Measurements from ENCODE around the gene PRICKLE4. TPM values are rescaled to one million over a fixed set of nuclear protein-coding genes. Genes with fewer than 3 reads are reported as not detected.

PRICKLE4 gene
- total and polyA plus RNA-seq, 2 of the 13 experiments (the other 11 are each of a cell fraction or from before 2014, with no cell fraction given) = 0.92 to 1.2 TPM

DNA sequence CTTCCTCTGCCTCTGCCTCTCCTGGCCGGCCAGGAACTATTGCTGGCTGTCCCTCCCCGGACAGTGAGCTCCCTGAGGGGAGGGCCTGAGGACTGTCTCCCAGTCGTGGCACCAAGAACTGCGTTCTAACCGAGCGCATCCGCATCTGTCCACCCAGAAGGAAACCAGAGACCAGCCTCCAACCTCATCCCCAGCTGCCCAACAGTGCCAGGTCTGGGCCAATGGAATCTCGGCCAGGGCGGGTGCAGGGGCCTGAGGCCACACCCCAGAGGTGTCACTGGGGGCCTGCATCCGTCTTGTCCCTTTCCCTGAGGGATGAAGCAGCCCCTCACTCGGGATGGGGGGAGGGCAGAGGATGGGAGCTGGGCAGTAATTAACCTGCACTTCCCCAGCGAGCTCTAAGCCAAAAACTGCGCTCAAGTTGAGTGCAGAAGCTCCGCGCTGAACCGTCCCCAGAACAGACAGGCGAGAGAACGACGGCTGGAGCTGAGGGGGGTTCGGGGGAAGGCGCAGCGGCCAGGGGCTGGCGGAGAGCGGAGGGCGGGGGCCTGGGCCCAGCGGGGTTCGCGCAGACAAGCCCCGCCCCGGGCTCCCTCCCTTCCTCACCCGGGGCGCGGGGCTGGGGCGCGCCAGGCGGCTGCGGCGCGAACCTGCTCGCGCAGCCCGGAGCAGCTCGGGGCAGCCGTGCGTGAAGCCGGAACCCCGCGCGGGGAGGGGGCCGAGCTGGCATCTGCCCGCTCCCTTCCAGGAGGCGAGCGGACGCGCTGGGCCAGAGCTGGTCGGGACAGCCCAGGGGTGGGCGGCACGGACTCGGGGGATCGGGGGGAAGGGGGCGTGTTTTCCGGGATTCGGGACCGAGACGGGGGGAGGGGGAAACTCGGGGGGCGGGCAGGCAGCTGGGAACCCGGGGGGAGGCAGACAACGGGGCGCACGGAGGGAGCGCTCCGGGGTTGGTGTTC is 46.6 kb upstream of the PRICKLE4 start (continued):
- no peak for TF ChIP-seq HNF1A (IDR thresholded peaks at IDR 0.05; ENCODE audit: low read depth)
- TF ChIP-seq HNF1A (CRISPR knock-in tag; IDR thresholded peaks at IDR 0.05; ENCODE audit: borderline replicate concordance) = no peak; the same call in 1 of the 2 replicates
- TF ChIP-seq, protein P1, sequence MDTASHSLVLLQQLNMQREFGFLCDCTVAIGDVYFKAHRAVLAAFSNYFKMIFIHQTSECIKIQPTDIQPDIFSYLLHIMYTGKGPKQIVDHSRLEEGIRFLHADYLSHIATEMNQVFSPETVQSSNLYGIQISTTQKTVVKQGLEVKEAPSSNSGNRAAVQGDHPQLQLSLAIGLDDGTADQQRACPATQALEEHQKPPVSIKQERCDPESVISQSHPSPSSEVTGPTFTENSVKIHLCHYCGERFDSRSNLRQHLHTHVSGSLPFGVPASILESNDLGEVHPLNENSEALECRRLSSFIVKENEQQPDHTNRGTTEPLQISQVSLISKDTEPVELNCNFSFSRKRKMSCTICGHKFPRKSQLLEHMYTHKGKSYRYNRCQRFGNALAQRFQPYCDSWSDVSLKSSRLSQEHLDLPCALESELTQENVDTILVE (CRISPR knock-in tag; IDR thresholded peaks at IDR 0.05) = no peak
- TF ChIP-seq, protein P2, sequence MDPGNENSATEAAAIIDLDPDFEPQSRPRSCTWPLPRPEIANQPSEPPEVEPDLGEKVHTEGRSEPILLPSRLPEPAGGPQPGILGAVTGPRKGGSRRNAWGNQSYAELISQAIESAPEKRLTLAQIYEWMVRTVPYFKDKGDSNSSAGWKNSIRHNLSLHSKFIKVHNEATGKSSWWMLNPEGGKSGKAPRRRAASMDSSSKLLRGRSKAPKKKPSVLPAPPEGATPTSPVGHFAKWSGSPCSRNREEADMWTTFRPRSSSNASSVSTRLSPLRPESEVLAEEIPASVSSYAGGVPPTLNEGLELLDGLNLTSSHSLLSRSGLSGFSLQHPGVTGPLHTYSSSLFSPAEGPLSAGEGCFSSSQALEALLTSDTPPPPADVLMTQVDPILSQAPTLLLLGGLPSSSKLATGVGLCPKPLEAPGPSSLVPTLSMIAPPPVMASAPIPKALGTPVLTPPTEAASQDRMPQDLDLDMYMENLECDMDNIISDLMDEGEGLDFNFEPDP (CRISPR knock-in tag; conservative IDR thresholded peaks at IDR 0.05) = no peak
- TF ChIP-seq ZNF615 (CRISPR knock-in tag; IDR thresholded peaks at IDR 0.05; ENCODE audit: borderline replicate concordance) = no peak
- TF ChIP-seq, protein P3, sequence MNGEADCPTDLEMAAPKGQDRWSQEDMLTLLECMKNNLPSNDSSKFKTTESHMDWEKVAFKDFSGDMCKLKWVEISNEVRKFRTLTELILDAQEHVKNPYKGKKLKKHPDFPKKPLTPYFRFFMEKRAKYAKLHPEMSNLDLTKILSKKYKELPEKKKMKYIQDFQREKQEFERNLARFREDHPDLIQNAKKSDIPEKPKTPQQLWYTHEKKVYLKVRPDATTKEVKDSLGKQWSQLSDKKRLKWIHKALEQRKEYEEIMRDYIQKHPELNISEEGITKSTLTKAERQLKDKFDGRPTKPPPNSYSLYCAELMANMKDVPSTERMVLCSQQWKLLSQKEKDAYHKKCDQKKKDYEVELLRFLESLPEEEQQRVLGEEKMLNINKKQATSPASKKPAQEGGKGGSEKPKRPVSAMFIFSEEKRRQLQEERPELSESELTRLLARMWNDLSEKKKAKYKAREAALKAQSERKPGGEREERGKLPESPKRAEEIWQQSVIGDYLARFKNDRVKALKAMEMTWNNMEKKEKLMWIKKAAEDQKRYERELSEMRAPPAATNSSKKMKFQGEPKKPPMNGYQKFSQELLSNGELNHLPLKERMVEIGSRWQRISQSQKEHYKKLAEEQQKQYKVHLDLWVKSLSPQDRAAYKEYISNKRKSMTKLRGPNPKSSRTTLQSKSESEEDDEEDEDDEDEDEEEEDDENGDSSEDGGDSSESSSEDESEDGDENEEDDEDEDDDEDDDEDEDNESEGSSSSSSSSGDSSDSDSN (CRISPR knock-in tag; IDR thresholded peaks at IDR 0.05) = peak; percentile 67; the same call in 1 of the 2 replicates
- no peak for TF ChIP-seq HHEX (CRISPR knock-in tag; IDR thresholded peaks at IDR 0.05)
- no peak for TF ChIP-seq GABPA (IDR thresholded peaks at IDR 0.05; ENCODE audit: low read depth, low read length)
- TF ChIP-seq GABPA (CRISPR knock-in tag; IDR thresholded peaks at IDR 0.05; ENCODE audit: low read depth) = no peak
- no peak for TF ChIP-seq ZNF569 (CRISPR knock-in tag; IDR thresholded peaks at IDR 0.05; ENCODE audit: borderline replicate concordance)
- TF ChIP-seq, protein P4, sequence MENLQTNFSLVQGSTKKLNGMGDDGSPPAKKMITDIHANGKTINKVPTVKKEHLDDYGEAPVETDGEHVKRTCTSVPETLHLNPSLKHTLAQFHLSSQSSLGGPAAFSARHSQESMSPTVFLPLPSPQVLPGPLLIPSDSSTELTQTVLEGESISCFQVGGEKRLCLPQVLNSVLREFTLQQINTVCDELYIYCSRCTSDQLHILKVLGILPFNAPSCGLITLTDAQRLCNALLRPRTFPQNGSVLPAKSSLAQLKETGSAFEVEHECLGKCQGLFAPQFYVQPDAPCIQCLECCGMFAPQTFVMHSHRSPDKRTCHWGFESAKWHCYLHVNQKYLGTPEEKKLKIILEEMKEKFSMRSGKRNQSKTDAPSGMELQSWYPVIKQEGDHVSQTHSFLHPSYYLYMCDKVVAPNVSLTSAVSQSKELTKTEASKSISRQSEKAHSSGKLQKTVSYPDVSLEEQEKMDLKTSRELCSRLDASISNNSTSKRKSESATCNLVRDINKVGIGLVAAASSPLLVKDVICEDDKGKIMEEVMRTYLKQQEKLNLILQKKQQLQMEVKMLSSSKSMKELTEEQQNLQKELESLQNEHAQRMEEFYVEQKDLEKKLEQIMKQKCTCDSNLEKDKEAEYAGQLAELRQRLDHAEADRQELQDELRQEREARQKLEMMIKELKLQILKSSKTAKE (CRISPR knock-in tag; IDR thresholded peaks at IDR 0.05; ENCODE audit: borderline replicate concordance) = peak; percentile 8
- no peak for TF ChIP-seq ZNF513 (CRISPR knock-in tag; conservative IDR thresholded peaks at IDR 0.05)
- no peak for TF ChIP-seq CREM (IDR thresholded peaks at IDR 0.05)
- no peak for TF ChIP-seq CREM (CRISPR knock-in tag; IDR thresholded peaks at IDR 0.05)
- no peak for TF ChIP-seq ZNF747 (CRISPR knock-in tag; IDR thresholded peaks at IDR 0.05; ENCODE audit: borderline replicate concordance)

All from HepG2 (cell line).